ENCODE measurements around the gene ASPSCR1.

Gene ASPSCR1

DNA sequence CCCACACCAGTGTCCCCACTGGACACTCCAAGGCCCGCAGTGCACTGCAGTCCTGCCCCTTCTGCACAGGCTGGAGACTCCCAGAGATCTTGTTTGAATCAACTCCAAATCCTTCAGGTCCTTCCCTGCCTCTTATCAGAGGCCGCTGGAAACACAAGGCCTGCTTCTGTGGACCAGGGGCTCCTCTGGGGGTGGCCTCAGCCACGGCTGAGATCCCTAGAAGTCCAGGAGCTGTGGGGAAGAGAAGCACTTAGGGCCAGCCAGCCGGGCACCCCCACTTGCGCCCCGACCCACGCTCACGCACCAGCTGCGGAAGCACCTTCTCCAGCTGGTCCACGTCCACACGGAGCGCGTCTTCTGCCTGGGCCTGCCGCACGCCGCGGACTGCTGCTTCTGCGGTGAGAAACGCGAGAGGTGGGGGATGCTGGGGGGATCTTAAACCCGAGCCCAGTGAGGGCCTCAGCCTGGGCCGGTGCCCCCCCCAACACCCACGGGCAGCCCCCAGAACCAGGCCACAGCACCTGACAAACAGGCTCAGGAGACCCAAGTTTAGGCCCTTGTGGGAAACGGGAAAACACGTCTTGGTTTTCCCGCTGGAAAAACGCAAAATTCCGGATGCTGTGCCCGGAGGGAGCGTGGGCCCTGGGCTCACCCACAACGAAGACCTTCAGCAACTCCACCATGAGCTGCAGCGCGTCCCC, 41.7 kb downstream of the ASPSCR1 start:
- no peak for DNase-seq (ENCODE audit: low read depth)
- TF ChIP-seq, protein P1, sequence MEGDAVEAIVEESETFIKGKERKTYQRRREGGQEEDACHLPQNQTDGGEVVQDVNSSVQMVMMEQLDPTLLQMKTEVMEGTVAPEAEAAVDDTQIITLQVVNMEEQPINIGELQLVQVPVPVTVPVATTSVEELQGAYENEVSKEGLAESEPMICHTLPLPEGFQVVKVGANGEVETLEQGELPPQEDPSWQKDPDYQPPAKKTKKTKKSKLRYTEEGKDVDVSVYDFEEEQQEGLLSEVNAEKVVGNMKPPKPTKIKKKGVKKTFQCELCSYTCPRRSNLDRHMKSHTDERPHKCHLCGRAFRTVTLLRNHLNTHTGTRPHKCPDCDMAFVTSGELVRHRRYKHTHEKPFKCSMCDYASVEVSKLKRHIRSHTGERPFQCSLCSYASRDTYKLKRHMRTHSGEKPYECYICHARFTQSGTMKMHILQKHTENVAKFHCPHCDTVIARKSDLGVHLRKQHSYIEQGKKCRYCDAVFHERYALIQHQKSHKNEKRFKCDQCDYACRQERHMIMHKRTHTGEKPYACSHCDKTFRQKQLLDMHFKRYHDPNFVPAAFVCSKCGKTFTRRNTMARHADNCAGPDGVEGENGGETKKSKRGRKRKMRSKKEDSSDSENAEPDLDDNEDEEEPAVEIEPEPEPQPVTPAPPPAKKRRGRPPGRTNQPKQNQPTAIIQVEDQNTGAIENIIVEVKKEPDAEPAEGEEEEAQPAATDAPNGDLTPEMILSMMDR (conservative IDR thresholded peaks at IDR 0.05; ENCODE audit: control insufficient read depth, insufficient read depth, low read depth, low read length) = no peak
- H3K4me3 ChIP-seq (ENCODE audit: control insufficient read depth, low read depth, low read length) = no peak overlapping the region

DNA sequence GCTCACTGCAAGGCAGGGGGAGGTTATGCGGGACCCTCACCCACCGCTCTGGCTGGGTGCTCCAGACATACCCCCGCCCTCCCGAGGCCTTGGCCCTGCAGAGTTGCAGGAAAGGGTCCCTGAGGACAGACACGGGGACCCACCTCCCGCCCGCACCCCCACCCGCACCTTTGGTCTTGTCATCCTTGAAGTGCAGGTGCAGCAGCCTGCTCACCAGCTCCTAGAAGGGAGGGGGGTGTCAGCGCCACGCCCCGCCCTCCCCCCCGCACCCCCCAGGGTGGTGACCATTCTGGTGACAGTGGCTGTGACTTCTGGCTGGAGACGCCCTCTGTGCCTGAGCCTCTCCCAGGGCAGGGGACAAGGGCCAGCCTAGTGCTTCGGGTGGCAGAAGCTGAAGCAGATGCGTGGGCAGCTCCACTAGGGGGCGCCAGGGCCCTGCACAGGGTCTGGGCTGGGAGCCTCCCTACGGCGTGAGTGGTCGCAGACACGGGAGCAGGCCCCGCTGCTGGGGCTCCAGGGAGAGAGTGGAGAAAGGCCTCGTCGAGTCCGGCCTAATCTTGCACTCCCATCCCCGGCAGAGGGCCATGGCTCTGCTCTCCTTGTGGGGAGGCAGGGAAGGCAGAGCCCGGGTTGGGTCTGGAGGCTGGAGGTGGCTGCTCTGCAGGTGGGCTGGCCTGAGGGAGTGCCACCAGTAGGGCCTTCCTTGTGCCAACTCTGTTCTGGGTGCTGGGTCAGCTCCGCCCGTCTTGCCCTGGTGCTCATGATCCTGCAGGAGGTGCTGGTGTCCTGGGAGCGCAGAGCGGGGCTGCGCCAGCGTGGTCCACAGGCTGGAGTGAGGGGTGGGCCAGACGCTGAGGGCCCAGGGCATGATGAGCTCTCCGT, 42.5 kb downstream of the ASPSCR1 start:
- DNase-seq (ENCODE audit: low read depth) = peak; percentile 28
- no peak overlapping the region for H3K4me3 ChIP-seq (ENCODE audit: control insufficient read depth, low read depth, low read length)
- TF ChIP-seq, protein P1 (conservative IDR thresholded peaks at IDR 0.05; ENCODE audit: control insufficient read depth, insufficient read depth, low read depth, low read length) = peak; percentile 61

DNA sequence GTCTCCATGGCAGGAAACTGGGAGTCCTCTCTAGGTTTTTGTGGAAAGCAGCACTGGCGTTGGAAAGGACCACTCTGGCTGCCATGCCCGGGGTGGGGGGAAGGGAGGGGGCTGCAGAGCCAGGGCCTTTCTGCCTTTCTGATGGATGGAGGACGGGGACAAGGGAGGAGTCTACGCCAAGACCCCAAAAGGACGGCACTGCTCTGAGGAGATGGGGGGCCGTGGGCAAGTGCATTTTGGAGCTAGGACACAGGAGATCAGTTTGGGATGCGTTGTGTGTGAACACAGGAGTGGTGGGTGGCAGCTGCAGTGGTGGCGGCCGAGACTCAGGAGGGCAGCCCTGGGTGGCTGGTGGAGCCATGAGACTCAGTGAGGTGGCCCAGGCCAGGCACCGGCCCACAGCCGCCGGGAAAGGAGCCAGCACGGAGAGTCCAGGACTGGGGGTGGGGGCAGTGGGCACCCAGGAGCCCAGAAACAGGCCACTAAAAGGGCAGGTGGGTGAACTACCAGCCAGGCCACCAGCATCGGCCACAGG, 43.2 kb downstream of the ASPSCR1 start:
- H3K4me3 ChIP-seq (ENCODE audit: control insufficient read depth, low read depth, low read length) = no peak overlapping the region
- TF ChIP-seq, protein P1 (conservative IDR thresholded peaks at IDR 0.05; ENCODE audit: control insufficient read depth, insufficient read depth, low read depth, low read length) = no peak
- DNase-seq (ENCODE audit: low read depth) = no peak

DNA sequence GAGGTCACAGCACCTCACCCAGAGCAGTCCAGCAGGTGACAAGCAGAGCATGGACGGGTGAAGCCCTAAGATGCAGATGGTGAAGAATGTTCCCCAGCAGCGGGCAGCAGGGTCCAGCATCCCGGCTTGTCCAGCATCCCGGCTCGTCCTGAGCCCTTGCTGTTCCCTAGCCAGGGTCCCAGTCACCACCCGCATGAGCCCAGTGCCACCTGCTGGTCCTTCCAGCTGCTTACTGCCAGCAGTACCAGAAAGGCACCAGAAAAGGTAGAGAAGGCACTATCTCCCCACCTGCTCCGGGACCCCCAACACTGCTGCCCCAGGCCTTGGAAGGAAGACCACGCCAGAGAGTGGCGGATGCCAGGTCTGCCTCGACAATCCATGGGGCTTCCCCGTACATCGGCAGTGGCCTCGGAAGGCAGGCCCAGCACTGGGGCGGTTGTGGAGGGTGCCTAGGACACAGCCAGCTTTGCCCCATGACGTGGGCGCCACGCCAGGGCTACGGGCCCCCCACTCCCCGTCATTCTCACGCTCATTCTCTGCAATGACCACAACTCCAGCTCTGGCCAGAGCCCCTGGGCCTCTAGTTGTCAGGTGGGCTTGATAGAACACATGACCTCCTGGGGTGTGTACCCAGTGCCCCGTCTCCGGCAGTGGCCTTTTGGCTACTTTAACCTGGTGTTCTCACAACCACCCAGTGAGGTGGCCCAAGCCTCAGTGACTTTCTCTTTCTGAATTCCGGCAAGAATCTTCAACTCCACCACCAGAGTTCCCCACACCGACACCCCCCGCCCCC, 43.9 kb downstream of the ASPSCR1 start:
- TF ChIP-seq, protein P1 (conservative IDR thresholded peaks at IDR 0.05; ENCODE audit: control insufficient read depth, insufficient read depth, low read depth, low read length) = peak; percentile 66
- DNase-seq (ENCODE audit: low read depth) = peak; percentile 76

DNA sequence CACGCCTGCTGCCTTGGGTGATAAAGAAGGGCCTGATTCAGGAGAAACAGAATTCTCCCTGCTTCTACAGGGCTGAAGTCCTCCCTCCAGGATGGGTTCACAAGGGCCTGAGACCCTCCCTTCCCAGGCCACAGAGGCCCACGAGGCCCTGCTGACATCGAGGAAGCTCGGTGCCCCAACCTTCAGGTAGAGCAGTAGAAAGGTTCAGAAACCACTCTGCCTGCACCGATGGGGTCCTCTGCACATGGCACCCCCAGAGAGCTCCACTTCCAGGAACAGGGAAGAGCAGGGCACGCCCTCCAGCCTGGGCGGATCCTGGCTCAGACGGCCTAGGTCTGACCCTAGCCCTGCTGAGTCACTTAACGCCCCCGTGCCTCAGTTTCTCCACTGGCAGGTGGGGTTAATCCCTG, 44.5 kb downstream of the ASPSCR1 start:
- peak overlapping the region; percentile 75 for H3K4me3 ChIP-seq (ENCODE audit: control insufficient read depth, low read depth, low read length)
- no peak for DNase-seq (ENCODE audit: low read depth)
- TF ChIP-seq, protein P1 (conservative IDR thresholded peaks at IDR 0.05; ENCODE audit: control insufficient read depth, insufficient read depth, low read depth, low read length) = no peak

More for the DNA sequence above, 43.9 kb downstream of the ASPSCR1 start:
- peak overlapping the region; percentile 75 for H3K4me3 ChIP-seq (ENCODE audit: control insufficient read depth, low read depth, low read length)
